ENCODE results near the gene CCDC73. TPM values are rescaled to one million over a fixed set of nuclear protein-coding genes. Genes with fewer than 3 reads are reported as not detected.

Gene CCDC73
- polyA plus RNA-seq, 10 donors = 0.05 to 0.66 (median 0.06) TPM; not detected in 3

Other genes with a start within 250 kb of the CCDC73 start
- gene EIF3M, start 210.8 kb downstream of the CCDC73 start, polyA plus RNA-seq (ENCODE audit: insufficient read length in 10 of 10) = 100 to 1,000 TPM; 307 to 439 (median 354) TPM
- 1 to 10 TPM in 2 of 10 donors, under 1 TPM in 8; 0.08 to 4.5 (median 0.17) TPM for gene PRRG4, start 35.3 kb upstream of the CCDC73 start, polyA plus RNA-seq (ENCODE audit: insufficient read length in 10 of 10)
- 10 to 100 TPM; 17.6 to 29.4 (median 24.4) TPM for gene QSER1, start 98.1 kb upstream of the CCDC73 start, polyA plus RNA-seq (ENCODE audit: insufficient read length in 10 of 10)
- 10 to 100 TPM; 10.7 to 19.1 (median 16.1) TPM for gene DEPDC7, start 221.2 kb upstream of the CCDC73 start, polyA plus RNA-seq (ENCODE audit: insufficient read length in 10 of 10)
- gene TCP11L1, start 244.9 kb upstream of the CCDC73 start, polyA plus RNA-seq (ENCODE audit: insufficient read length in 10 of 10) = 10 to 100 TPM in 9 of 10 donors, 1 to 10 TPM in 1; 8.9 to 14.0 (median 11.3) TPM